COR-L47 (cell line): ENCODE data around the gene MOB2.

ENCODE experiments used
- DNase-seq: peaks from one replicate; lab custom pipeline; 2025; lab: John Stamatoyannopoulos, UW

MOB2 gene

DNA sequence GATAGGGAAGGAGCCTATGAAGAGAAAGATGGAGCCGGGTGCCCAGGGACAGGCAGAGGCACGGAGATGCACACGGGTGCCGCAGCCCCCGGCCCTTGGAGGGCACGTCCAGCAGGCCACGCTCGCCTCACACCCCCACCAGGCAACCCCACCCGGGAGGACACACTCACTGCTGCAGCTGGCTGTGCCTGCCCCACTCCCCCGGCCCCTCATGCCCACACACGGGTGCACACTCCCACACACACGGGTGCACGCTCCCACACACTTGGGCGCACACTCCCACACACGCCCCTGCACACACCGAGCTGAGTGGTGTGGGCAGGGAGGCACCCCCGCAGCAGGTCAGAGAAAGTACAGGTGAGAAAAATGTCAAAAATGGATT is 1.1 kb downstream of the MOB2 start:
- DNase-seq = no peak

DNA sequence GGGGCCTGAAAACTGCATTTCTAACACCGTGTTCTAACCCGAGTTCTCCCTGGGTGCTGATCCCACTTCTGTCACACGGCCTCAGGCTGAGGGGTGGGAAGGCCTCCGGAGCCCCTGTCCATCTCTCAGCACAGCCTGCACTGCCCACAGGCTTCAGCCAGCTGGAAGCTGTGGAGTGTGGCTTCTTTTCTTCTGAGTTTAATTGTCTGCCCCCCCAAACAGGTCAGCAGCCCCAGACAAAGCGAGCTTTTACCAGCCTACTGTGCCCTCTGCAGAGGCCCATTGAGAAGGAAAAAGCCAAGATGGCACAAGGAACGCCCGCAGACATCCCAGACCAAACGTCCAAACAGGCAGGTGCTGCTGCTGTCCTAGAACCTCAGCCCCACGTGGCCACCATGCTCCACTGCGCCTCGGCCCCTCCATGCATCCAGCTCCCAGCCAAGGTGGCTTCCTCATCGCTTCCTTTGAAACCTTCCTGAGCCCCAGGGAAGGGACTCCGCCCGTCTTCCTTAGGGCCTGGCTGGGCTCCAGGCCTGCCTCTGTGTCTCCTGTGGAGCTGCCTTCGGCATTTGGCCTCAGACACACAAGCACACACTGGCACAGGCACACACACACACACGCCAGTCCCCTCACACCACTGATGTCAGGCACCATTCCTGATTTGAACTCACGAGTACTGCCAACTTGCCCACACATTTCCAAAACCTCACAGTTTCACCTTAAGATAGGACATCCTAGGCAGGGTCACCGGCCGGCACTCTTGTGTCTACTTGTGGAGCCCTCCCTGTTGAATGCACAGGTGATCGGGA is 1.7 kb downstream of the MOB2 start:
- peak; percentile 44 for DNase-seq

DNA sequence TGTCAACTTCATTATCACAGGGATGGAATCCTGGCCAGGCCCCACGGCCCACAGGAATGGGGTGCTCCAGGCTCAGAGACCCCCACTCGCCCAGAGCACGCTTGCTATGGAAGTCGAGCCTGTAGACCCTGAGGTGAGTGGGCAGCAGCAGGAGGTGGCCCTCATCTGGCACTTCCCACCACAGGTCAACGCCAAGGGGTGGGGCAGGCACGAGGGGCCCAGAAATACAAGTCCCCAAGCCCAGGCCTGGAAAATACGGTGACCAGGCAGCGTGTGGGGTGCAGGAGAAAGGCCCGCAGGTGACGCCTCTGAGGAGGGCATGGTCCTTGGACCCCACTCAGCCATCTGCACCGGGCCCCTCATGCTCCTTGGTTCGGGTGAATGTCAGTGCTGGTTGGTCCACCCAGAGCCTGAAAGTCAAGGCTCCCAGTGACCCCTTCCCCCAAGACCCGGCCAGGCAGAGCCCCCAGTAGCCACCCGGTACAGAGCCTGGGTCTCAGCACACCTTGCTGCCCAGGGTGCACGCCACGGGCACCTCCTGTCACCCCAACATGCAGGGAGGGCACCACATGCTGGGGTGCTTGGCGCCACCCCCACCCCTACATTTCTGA is 2.4 kb downstream of the MOB2 start:
- DNase-seq = no peak

GRCh38 chr11:1483445-1483961 is 3.1 kb downstream of the MOB2 start:
- no peak for DNase-seq

GRCh38 chr11:1482581-1483444 is 3.8 kb downstream of the MOB2 start:
- DNase-seq = no peak

DNA sequence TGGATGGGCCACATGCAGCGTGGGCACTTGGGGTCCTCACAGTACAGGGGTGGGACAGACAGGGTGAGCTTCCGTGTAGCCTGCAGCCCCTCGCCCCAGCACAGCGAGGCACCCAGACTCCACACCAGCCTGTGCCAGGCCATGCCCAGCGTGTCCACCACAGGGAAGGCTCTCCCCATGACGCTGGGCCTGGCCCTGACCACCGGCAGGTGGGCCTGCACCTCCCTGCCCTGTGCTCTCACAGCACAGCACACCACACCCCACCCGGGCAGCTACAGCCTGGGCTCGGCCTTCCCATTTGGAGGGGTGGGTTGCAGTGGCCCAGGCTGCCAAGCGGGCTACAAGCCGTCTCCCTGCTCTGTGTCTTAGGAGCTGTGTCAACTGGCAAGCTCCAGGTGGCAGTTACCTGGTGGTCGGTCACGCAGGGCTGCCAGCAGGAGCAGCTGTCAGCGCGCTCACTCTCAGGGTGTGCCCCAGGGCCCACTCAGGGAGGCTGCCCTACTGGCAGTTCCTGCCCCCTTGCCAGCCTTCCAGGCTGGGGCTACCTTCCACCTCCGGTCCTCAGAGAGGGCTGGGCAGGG is 4.6 kb downstream of the MOB2 start:
- DNase-seq = no peak

DNA sequence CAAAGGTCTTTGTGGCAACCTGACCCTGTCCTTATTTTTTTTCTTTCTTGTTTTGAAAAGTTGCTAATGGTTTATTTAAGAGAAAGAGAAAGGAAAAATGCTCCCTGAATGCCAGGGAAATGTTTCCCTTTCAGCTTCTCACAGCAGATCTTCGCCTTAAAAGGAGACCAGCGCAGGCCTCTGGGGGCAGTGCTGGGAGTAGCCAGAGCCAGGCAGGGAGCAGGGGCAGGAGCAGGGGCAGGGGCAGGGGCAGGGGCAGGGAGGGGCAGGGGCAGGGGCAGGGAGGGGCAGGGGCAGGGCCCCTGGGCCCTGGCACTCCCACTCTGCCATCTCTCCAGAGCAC is 5.1 kb downstream of the MOB2 start:
- DNase-seq = no peak

DNA sequence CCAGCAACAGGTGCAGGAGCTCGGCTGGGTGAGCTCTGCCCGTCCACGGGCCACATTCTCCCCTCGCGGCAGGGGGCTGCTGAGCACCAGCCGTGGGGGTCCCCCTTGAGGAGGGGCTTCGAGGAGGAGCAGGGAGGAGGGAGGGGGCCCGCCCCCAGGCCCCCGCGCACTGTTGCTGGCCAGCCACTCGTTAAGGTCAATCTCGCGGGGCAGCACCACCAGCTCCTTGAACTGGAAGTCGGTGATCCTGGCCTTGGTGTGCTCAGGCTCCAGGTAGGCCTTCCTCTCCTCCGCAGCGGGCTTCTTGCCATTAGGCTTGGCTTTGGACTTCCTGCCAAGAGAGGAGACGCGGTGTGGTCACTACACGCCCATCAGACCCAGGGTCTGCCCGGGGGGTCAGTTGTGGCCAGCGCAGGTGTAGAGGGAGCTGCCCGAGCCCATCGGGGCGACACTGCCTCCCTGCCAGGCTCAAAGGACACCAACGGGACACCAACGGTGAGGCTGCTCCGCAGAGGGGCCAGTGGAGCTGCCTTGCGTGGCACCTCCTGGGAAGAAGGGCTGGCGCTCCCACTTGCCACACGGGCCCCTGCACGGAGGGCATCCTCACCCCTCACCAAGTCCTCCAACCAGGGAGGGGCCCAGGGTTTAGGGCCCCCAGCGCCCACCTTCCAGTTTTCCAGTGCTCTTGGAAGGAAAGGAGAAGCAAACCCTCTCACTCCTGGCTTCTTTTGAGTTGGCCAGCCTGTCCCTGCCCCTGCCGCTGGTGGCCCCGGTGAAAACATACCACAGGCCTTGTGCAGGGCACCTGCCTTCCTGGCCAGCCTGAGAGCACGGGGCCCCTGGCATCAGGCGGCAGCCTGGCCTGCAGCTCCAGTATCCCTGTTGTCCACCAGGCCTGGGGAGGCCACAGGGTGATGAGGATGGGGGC is 5.8 kb downstream of the MOB2 start:
- DNase-seq = no peak

DNA sequence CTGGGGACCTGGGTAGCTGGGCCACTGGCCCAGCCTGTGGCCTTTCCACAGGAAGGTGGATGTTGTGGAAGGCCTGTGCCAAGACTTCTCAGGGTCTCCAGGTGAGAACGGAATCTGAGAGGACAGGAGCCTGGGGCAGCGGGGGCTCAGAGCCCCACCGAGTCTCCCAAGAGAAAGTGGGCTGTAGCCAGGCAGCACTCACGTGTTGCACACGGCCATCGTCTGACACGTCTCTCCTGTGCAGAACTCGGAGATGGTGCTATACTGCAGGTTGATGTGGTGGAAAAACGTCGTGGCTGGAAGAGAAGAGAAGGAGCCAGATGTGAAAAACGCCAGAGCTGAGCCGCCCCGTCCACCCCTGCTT is 6.4 kb downstream of the MOB2 start:
- no peak for DNase-seq

DNA sequence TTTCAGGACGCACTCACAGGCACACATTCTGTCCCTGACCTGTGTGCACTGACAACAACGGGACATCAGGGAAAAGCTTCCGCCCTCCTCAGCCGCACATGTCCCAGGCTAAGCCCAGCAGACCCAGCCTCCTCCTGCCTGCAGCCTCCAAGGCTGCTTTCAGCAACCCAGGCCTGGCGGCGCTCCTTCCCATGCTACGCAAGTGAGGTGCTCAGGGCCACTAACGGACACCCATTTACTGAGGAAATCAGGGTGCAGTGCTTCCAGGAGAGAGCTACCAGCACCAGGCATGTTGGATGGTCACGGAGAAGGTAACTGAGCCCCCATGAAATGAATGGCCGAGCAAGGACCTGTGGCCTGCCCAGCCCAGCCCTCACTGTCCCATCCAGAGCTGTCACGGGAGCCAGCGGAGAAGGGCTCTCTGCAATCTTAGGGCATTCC is 6.9 kb downstream of the MOB2 start:
- DNase-seq = no peak

GRCh38 chr11:1479006-1479677 is 7.4 kb downstream of the MOB2 start:
- no peak for DNase-seq

GRCh38 chr11:1478544-1478943 is 8.0 kb downstream of the MOB2 start:
- no peak for DNase-seq

DNA sequence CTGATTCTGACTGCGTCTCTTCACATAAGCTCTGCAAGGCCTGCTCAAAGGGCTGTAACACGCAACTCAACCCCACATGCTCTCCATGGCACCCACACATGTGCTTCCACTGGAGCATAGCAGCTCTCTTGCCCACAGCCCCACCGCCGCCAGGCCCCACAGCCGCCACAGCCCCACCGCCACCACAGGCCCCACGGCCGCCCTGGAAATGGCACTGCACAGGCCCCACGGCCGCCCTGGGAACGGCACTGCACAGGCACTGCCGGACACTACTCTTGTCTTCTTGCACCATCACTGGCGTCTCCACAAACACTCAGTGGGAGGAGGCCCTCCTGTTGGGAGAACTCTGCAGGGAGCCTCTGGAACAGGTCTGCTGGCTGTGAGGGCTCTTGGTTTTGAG is 8.6 kb downstream of the MOB2 start:
- DNase-seq = no peak

GRCh38 chr11:1476940-1477736 is 9.4 kb downstream of the MOB2 start:
- no peak for DNase-seq

DNA sequence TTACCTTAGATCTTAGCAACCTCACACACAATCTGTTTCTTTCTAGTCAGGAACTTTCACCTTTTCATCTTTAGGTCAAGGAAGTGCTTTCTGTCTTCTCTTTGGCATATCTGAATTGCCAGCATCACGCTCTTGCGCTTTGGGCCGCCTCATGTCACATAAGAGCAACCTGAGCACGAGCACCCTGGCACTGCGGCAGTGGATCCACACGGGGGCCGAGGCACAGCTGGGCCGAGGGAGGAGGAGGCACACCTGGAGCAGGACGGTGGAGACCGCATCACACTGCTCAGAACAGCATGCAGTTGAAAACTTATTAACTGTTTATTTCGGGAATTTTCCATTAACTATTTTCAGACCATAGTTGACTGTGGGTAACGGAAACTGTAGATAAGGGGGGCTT is 10.7 kb downstream of the MOB2 start:
- no peak for DNase-seq

GRCh38 chr11:1473786-1474185 is 12.8 kb downstream of the MOB2 start:
- no peak for DNase-seq

GRCh38 chr11:1473011-1473628 is 13.5 kb downstream of the MOB2 start:
- DNase-seq = no peak

DNA sequence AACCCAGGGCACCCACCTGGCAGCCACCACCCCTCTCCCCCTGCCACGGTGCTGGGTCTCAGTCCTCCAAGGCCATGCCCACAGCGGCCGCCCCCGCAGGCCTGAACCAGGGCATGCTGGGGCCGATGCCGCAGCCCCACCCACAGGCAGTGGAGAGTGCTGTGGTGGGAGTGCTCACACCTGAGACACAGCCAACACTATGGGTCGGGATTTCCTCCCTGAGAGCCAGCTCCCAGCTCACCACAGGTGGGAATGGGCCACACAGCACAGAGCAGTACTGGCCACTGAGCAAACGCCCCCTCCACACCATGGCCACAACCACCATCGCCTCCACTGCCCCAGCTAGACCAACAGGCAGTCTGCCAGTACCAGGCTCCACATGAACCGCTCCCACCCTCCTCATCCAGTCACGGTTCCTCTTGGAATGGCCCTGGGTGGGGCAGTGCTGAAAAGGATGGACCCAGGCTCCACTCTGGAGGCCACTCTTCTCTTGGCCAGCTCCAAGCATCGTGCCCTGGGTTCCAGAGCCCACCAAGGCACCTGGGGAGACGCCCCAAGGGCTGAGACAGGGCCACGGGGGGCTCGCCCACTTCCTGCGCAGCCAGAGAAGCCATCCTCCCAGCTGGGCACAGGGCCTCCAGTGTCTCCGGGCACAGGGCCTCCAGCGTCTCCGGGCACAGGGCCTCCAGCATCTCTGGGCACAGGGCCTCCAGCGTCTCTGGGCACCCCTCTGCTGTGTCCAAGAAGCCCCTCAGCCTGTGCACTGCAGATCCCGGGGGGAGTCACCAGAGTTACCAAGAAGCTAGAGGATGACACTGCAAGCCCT is 14.2 kb downstream of the MOB2 start:
- DNase-seq = no peak

GRCh38 chr11:1471736-1472135 is 14.8 kb downstream of the MOB2 start:
- no peak for DNase-seq
